ENCODE measurements around the gene BRINP2.
"Not testable (repeated sequence)": the region's sequence is repeated elsewhere in the genome, so short reads cannot be mapped to it uniquely, and the experiment has no call there.

The BRINP2 gene

DNA sequence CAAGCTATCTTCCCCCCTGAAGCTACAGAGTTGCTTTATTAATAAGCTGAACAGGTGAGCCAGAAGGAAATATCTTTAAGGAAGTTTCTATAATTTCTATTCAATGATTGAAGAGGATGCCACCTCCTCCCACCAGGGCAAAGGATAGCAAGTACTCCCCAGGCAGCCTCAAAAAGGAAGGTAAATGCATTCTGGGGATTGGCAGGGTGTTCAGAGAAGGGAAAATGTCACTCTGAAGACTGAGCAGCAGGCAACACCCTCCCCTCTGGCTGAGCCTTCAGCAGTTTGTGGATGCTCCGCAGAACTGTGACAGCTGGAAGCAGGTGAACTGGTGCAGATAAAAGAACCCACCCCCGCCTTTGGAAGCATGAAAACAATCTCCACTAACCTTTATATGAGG, 140.8 kb downstream of the BRINP2 start:
- no peak for DNase-seq (ENCODE audit: low read depth)

GRCh38 chr1:177315261-177315660, 144.5 kb downstream of the BRINP2 start:
- no peak for DNase-seq (ENCODE audit: low read depth)

DNA sequence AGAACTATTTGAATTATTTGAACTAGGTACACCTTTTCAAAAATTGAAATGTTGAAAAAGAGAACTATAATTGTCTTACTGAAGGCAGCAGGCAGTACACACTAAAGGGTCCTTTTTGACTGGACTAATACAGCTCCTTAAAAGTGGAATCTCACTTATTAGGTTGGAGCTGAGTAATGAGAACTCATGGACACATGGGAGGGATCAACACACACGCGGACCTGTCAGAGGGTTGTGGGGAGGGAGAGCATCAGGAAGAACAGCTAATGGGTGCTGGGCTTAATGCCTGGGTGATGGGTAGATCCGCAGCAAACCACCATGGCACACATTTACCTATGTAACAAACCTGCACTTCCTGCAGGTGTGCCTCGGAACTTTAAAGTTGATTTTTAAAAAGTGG, 145.0 kb downstream of the BRINP2 start:
- no peak for DNase-seq (ENCODE audit: low read depth)

DNA sequence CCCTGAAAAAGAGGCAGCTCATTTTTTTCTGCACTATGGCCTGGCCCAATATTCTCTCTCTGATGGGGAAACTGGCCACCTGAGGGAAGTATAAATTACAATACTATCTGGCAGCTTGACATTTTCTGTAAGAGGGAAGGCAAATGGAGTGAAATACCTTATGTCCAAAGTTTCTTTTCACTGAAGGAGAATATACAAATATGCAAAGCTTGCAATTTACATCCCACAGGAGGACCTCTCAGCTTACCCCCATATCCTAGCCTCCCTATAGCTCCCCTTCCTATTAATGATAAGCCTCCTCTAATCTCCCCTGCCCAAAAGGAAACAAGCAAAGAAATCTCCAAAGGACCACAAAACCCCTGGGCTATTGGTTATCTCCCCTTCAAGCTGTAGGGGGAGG, 150.7 kb downstream of the BRINP2 start:
- DNase-seq (ENCODE audit: low read depth) = not testable (repeated sequence)

- no peak for DNase-seq (ENCODE audit: low read depth)
Observed at GRCh38 chr1:177328251-177328650, 157.5 kb downstream of the BRINP2 start.

- no peak for DNase-seq (ENCODE audit: low read depth)
Observed at GRCh38 chr1:177329871-177330270, 159.1 kb downstream of the BRINP2 start.

Measured in GM04504 (cell line).